K562 (cell line): ENCODE results near the gene GPR37L1. TPM values are rescaled to one million over a fixed set of nuclear protein-coding genes. Genes with fewer than 3 reads are reported as not detected.

Experiments
- DLX4 ChIP-seq: fragments of 250-450 bp; sonication (Bioruptor Pico); IDR thresholded peaks from 2 replicates; pipeline ENCODE4 v1.6.1; 2021; ENCODE audit warnings: mild to moderate bottlenecking
- ETV5 ChIP-seq: sonication (generic); formaldehyde crosslinking; IDR thresholded peaks from 2 replicates; pipeline ENCODE4 v1.4.0; 2020; ENCODE audit warnings: low read depth, mild to moderate bottlenecking, missing genetic modification reagents
- GATAD2B ChIP-seq: fragments of 450-650 bp; IDR thresholded peaks from 2 replicates; pipeline ENCODE4 v1.6.1; 2017; ENCODE audit warnings: mild to moderate bottlenecking, borderline replicate concordance
- MAFG ChIP-seq: fragments of 450-650 bp; conservative IDR thresholded peaks from 2 replicates; pipeline ENCODE4 v1.6.1; 2016; ENCODE audit warnings: missing genetic modification characterization, missing compliant biosample characterization
- PRDM10 ChIP-seq: fragments of 450-650 bp; IDR thresholded peaks from 2 replicates; pipeline ENCODE4 v1.6.1; 2018; ENCODE audit not compliant: partially characterized antibody
- TEAD1 ChIP-seq, 2 experiments: fragments of 450-650 bp in 1 of 2; sonication (generic) in 1 of 2; formaldehyde crosslinking; IDR thresholded peaks; 2 replicates each; pipeline versions ENCODE4 v1.4.0 to v1.8.0; 2020 to 2022; ENCODE audit warnings: mild to moderate bottlenecking in 2 of 2, missing genetic modification reagents in 1 of 2
- YY1 ChIP-seq, 3 experiments: IDR thresholded peaks; 2 replicates each; pipeline ENCODE4 v1.6.1; 2011; ENCODE audit warnings: low read length in 2 of 3, mild to moderate bottlenecking in 2 of 3, moderate library complexity in 2 of 3, borderline replicate concordance in 1 of 3, control low read depth in 1 of 3, low read depth in 1 of 3; ENCODE audit not compliant: insufficient read depth in 3 of 3, insufficient replicate concordance in 2 of 3, control insufficient read depth in 1 of 3, insufficient read length in 1 of 3; ENCODE audit errors: extremely low read depth in 1 of 3
- ZC3H4 ChIP-seq: sonication (generic); formaldehyde crosslinking; IDR thresholded peaks from 2 replicates; pipeline ENCODE4 v1.9.0; 2021; ENCODE audit warnings: missing genetic modification reagents, borderline replicate concordance
- ZEB2 ChIP-seq: fragments of 450-650 bp; IDR thresholded peaks from 2 replicates; pipeline ENCODE4 v1.6.1; 2016
- ZFP30 ChIP-seq: fragments of 250-450 bp; sonication (Bioruptor Pico); IDR thresholded peaks from 2 replicates; pipeline ENCODE4 v1.8.0; 2022; ENCODE audit warnings: moderate library complexity, mild to moderate bottlenecking, inconsistent platforms, borderline replicate concordance
- ZNF316 ChIP-seq: fragments of 450-650 bp; IDR thresholded peaks from 2 replicates; pipeline ENCODE4 v1.6.1; 2016
- ZNF695 ChIP-seq: fragments of 450-650 bp; formaldehyde crosslinking; IDR thresholded peaks from 2 replicates; pipeline ENCODE4 v1.4.0; 2020; ENCODE audit warnings: mild to moderate bottlenecking, moderate library complexity
- polyA plus RNA-seq, 8 experiments: library from polyadenylated mRNA; depleted of rRNA in 4 of 8; stranded (reverse) in 5 of 8; unstranded in 3 of 8; fragments of >200 nt; fragmentation: Nextera tagmentation in 2 of 8; fragmentation: Illumina TruSeq in 1 of 8; extraction: Ambion mirVana in 2 of 8; extraction: Trizol in 1 of 8; gene quantifications; 2 replicates each; pipeline versions ENCODE4 v1.2.1 to v1.2.3, GENCODE V29; 2011 to 2014; ENCODE audit warnings: inconsistent platforms in 1 of 8, missing spikeins in 1 of 8
- total RNA-seq, 7 experiments: library from RNA; depleted of rRNA in 6 of 7; stranded (reverse); fragments of >200 nt in 6 of 7; fragmentation: Illumina TruSeq in 2 of 7; extraction: Trizol in 2 of 7; gene quantifications; 2 replicates each; pipeline versions ENCODE4 v1.2.1 to v1.2.3, GENCODE V29; 2011 to 2021; ENCODE audit warnings: low replicate concordance in 1 of 7
- TF ChIP-seq, protein P1 (sequence below), 2 experiments: IDR thresholded peaks; 2 replicates each; pipeline ENCODE4 v1.6.1; 2011; ENCODE audit warnings: borderline replicate concordance in 1 of 2, control low read depth in 1 of 2, low read depth in 1 of 2, low read length in 1 of 2, mild to moderate bottlenecking in 1 of 2, mixed read lengths in 1 of 2, moderate library complexity in 1 of 2; ENCODE audit not compliant: insufficient read depth in 1 of 2, insufficient read length in 1 of 2, poor library complexity in 1 of 2, severe bottlenecking in 1 of 2; ENCODE audit errors: extremely low read depth in 1 of 2
- TF ChIP-seq, protein P2 (sequence below), 2 experiments: fragments of 250-450 bp in 1 of 2; fragments of 450-650 bp in 1 of 2; sonication (Bioruptor Pico) in 1 of 2; IDR thresholded peaks; 2 replicates each; pipeline versions ENCODE4 v1.6.1 to v1.8.0; 2016 to 2021; ENCODE audit warnings: mild to moderate bottlenecking in 2 of 2, moderate library complexity in 2 of 2, missing compliant biosample characterization in 1 of 2, missing genetic modification characterization in 1 of 2
- TF ChIP-seq, protein P3 (sequence below): sonication (generic); formaldehyde crosslinking; IDR thresholded peaks from 2 replicates; pipeline ENCODE4 v1.8.0; 2023; ENCODE audit warnings: mild to moderate bottlenecking, missing genetic modification reagents

Gene GPR37L1
- total and polyA plus RNA-seq, 9 of the 15 experiments (the other 6 are each of a cell fraction or from before 2014, with no cell fraction given), result not detected

- TF ChIP-seq, protein P1, sequence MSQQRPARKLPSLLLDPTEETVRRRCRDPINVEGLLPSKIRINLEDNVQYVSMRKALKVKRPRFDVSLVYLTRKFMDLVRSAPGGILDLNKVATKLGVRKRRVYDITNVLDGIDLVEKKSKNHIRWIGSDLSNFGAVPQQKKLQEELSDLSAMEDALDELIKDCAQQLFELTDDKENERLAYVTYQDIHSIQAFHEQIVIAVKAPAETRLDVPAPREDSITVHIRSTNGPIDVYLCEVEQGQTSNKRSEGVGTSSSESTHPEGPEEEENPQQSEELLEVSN (IDR thresholded peaks at IDR 0.05; ENCODE audit: borderline replicate concordance in 1 of 2, extremely low read depth in 1 of 2, insufficient read depth in 1 of 2, insufficient read length in 1 of 2, low read depth in 1 of 2, low read length in 1 of 2, poor library complexity in 1 of 2, severe bottlenecking in 1 of 2), result peak in 1 of 2 experiments; percentile 9
- peak; percentile 44 for TF ChIP-seq PRDM10
- no peak for TF ChIP-seq GATAD2B
- TF ChIP-seq, protein P2, sequence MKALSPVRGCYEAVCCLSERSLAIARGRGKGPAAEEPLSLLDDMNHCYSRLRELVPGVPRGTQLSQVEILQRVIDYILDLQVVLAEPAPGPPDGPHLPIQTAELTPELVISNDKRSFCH (CRISPR knock-in tag; IDR thresholded peaks at IDR 0.05), result no peak
- TF ChIP-seq, protein P2 (tag; IDR thresholded peaks at IDR 0.05), result peak; percentile 15; the same call in 1 of the 2 replicates
- no peak for TF ChIP-seq ZFP30
- no peak for TF ChIP-seq ZC3H4 (CRISPR knock-in tag)
- TF ChIP-seq, protein P3, sequence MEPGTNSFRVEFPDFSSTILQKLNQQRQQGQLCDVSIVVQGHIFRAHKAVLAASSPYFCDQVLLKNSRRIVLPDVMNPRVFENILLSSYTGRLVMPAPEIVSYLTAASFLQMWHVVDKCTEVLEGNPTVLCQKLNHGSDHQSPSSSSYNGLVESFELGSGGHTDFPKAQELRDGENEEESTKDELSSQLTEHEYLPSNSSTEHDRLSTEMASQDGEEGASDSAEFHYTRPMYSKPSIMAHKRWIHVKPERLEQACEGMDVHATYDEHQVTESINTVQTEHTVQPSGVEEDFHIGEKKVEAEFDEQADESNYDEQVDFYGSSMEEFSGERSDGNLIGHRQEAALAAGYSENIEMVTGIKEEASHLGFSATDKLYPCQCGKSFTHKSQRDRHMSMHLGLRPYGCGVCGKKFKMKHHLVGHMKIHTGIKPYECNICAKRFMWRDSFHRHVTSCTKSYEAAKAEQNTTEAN (CRISPR knock-in tag), result no peak
- TF ChIP-seq ZEB2, result 0 out of 2 replicates have a peak, but pooled peaks have one; percentile 36
- TF ChIP-seq ZNF695 (CRISPR knock-in tag), result no peak
- 0 out of 4 replicates have a peak, but pooled peaks of 1 of the 2 experiments have one; percentile 9 for TF ChIP-seq TEAD1 (CRISPR knock-in tag; IDR thresholded peaks at IDR 0.05)
- TF ChIP-seq ETV5 (CRISPR knock-in tag), result peak; percentile 68; the same call in 1 of the 2 replicates
- TF ChIP-seq YY1 (IDR thresholded peaks at IDR 0.05; ENCODE audit: borderline replicate concordance in 1 of 3, control insufficient read depth in 1 of 3, extremely low read depth in 1 of 3, insufficient read depth in 3 of 3, insufficient read length in 1 of 3, insufficient replicate concordance in 2 of 3, low read depth in 1 of 3, low read length in 2 of 3), result peak; percentile 43 to 88 (median 73)
- TF ChIP-seq DLX4 (CRISPR knock-in tag), result no peak
- no peak for TF ChIP-seq ZNF316
- no peak for TF ChIP-seq MAFG (tag)
These were observed 20.5 kb downstream of the GPR37L1 start (continued) for GRCh38 chr1:202143011-202143767.
